Transverse colon (tissue), 3 donors: ENCODE results near the gene ARL2.

Experiments
- EP300 ChIP-seq: sonication (generic); formaldehyde crosslinking; IDR thresholded peaks from one replicate; pipeline ENCODE4 v1.6.1; 2017; ENCODE audit warnings: antibody characterized with exemption, low read depth
- TF ChIP-seq, protein P1 (sequence below), 5 experiments: fragments of 200-600 bp in 3 of 5; fragments of 450-650 bp in 2 of 5; sonication (generic) in 3 of 5; IDR thresholded peaks; 1 replicate in 2 of 5; 2 replicates in 3 of 5; pipeline ENCODE4 v1.5.1; 2016 to 2017; ENCODE audit warnings: antibody characterized with exemption in 5 of 5, inconsistent platforms in 3 of 5, mild to moderate bottlenecking in 2 of 5, moderate library complexity in 1 of 5

DNA sequence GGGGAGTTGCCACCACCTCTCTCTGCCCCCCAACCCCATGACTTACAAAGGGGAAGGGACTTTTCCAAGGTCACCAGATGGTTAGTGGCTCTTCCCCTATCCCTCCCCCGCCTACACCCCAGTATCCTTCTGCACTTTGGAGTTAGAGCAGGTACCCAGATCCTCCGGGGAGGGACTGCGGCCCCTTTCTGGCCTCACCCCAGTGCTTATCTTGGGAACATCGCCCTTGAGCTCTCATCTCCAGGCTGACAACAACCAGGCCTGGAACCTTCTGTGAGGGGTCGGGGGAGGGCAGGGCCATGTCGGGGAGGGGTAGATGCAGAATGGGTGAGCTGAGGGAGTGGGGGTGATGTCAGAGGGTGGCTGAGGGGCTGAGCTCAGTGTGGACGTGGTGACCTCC is 51.9 kb downstream of the ARL2 start:
- no peak for TF ChIP-seq EP300
- TF ChIP-seq, protein P1, sequence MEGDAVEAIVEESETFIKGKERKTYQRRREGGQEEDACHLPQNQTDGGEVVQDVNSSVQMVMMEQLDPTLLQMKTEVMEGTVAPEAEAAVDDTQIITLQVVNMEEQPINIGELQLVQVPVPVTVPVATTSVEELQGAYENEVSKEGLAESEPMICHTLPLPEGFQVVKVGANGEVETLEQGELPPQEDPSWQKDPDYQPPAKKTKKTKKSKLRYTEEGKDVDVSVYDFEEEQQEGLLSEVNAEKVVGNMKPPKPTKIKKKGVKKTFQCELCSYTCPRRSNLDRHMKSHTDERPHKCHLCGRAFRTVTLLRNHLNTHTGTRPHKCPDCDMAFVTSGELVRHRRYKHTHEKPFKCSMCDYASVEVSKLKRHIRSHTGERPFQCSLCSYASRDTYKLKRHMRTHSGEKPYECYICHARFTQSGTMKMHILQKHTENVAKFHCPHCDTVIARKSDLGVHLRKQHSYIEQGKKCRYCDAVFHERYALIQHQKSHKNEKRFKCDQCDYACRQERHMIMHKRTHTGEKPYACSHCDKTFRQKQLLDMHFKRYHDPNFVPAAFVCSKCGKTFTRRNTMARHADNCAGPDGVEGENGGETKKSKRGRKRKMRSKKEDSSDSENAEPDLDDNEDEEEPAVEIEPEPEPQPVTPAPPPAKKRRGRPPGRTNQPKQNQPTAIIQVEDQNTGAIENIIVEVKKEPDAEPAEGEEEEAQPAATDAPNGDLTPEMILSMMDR (IDR thresholded peaks at IDR 0.05): no peak
